ENCODE results near the gene PRDM16. TPM values are rescaled to one million over a fixed set of nuclear protein-coding genes. Genes with fewer than 3 reads are reported as not detected.

Gene PRDM16
- total and polyA plus RNA-seq, 2 experiments from 2014 or later, result 0.14 to 0.16 TPM

- TF ChIP-seq, protein P1, sequence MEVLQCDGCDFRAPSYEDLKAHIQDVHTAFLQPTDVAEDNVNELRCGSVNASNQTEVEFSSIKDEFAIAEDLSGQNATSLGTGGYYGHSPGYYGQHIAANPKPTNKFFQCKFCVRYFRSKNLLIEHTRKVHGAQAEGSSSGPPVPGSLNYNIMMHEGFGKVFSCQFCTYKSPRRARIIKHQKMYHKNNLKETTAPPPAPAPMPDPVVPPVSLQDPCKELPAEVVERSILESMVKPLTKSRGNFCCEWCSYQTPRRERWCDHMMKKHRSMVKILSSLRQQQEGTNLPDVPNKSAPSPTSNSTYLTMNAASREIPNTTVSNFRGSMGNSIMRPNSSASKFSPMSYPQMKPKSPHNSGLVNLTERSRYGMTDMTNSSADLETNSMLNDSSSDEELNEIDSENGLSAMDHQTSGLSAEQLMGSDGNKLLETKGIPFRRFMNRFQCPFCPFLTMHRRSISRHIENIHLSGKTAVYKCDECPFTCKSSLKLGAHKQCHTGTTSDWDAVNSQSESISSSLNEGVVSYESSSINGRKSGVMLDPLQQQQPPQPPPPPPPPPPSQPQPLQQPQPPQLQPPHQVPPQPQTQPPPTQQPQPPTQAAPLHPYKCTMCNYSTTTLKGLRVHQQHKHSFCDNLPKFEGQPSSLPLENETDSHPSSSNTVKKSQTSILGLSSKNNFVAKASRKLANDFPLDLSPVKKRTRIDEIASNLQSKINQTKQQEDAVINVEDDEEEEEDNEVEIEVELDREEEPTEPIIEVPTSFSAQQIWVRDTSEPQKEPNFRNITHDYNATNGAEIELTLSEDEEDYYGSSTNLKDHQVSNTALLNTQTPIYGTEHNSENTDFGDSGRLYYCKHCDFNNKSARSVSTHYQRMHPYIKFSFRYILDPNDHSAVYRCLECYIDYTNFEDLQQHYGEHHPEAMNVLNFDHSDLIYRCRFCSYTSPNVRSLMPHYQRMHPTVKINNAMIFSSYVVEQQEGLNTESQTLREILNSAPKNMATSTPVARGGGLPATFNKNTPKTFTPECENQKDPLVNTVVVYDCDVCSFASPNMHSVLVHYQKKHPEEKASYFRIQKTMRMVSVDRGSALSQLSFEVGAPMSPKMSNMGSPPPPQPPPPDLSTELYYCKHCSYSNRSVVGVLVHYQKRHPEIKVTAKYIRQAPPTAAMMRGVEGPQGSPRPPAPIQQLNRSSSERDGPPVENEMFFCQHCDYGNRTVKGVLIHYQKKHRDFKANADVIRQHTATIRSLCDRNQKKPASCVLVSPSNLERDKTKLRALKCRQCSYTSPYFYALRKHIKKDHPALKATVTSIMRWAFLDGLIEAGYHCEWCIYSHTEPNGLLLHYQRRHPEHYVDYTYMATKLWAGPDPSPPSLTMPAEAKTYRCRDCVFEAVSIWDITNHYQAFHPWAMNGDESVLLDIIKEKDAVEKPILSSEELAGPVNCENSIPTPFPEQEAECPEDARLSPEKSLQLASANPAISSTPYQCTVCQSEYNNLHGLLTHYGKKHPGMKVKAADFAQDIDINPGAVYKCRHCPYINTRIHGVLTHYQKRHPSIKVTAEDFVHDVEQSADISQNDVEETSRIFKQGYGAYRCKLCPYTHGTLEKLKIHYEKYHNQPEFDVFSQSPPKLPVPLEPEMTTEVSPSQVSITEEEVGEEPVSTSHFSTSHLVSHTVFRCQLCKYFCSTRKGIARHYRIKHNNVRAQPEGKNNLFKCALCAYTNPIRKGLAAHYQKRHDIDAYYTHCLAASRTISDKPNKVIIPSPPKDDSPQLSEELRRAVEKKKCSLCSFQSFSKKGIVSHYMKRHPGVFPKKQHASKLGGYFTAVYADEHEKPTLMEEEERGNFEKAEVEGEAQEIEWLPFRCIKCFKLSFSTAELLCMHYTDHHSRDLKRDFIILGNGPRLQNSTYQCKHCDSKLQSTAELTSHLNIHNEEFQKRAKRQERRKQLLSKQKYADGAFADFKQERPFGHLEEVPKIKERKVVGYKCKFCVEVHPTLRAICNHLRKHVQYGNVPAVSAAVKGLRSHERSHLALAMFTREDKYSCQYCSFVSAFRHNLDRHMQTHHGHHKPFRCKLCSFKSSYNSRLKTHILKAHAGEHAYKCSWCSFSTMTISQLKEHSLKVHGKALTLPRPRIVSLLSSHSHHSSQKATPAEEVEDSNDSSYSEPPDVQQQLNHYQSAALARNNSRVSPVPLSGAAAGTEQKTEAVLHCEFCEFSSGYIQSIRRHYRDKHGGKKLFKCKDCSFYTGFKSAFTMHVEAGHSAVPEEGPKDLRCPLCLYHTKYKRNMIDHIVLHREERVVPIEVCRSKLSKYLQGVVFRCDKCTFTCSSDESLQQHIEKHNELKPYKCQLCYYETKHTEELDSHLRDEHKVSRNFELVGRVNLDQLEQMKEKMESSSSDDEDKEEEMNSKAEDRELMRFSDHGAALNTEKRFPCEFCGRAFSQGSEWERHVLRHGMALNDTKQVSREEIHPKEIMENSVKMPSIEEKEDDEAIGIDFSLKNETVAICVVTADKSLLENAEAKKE (CRISPR knock-in tag; IDR thresholded peaks at IDR 0.05), result no peak
- no peak for TF ChIP-seq POLR2AphosphoS5 (IDR thresholded peaks at IDR 0.05; ENCODE audit: low read depth)
- TF ChIP-seq STAT1 (IDR thresholded peaks at IDR 0.05; ENCODE audit: unreplicated experiment), result no peak
- no peak for TF ChIP-seq ZNF114 (CRISPR knock-in tag; IDR thresholded peaks at IDR 0.05)
- no peak for TF ChIP-seq EZH2phosphoT487 (IDR thresholded peaks at IDR 0.05; ENCODE audit: unreplicated experiment)
Measured at GRCh38 chr1:3219791-3220467, 150.9 kb downstream of the PRDM16 start (continued).

DNA sequence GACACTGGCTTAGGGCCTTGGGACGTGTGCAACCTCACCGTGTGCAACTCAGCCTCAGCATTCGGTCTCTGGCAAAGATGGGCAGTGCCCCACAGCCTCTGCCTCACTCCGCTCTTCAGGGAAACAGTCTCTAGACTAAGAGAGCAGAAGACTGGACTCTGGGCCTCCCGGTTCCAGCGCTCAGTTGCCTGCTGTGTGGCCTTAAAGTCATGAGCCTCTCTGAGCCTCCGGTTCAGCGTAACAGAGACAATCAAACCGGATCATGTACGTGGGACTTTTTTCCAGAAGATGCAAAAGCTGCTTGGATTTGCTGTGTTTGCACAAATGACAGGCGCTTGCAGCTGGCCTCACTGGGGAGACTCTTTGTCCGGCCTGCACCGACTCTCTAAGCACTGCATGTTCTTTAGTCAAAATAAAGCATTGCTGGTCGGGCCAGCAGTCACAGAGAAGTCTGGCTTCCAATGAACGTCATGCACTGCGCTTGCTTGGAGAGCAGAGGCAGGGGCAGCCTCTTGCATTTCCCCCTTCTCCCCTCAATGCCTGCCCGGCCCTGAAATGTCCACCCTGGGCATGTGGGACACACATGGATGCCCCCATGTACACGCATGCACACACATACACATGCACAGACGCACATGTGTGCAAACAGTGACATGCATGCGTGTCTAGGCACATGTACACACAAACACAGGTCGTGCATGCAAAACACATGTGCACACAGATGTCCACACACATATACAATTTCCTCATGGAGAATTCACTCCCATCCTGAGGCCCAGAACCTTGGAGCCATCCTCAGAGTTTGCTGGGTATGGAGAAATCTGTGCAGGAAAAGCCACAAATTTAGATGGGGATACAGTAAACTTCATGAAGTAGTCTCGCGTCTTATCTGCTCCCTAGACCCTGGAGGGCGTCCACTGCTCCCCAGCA lies 152.4 kb downstream of the PRDM16 start:
- no peaks in the 10 kb centered on the region for H3K36me3 Mint-ChIP-seq (ENCODE audit: low read depth)
- Histone ChIP-seq H2AFZ (no peak overlapping the region), H3K4me3 (no peak overlapping the region), H3K9me2 (ENCODE audit: insufficient read depth) (no peaks in the 10 kb centered on the region), H3F3A (replicated peaks; ENCODE audit: low read depth) (no peaks in the 10 kb centered on the region), H3K27ac (ENCODE audit: low read depth) (no peak overlapping the region), H3K4me2 (no peak overlapping the region), H3K27me3 (ENCODE audit: insufficient read depth) (no peaks in the 10 kb centered on the region), H4K20me1 (replicated peaks; ENCODE audit: insufficient read depth) (no peaks in the 10 kb centered on the region), H3K36me3 (ENCODE audit: insufficient read depth) (no peaks in the 10 kb centered on the region), H3K79me2 (replicated peaks; ENCODE audit: insufficient read depth) (no peaks in the 10 kb centered on the region), H3K4me1 (ENCODE audit: insufficient read depth) (no peaks in the 10 kb centered on the region)
- peak overlapping the region; percentile 44; the same call in 1 of the 2 replicates for H3K27ac Mint-ChIP-seq
- peaks cover 16% of the 10 kb centered on the region for H3K4me1 Mint-ChIP-seq
- H3K9me3 Mint-ChIP-seq, result no peaks in the 10 kb centered on the region; the same call in 2 of the 3 replicates
- no peak overlapping the region for H3K4me3 Mint-ChIP-seq
- peaks cover 18% of the 10 kb centered on the region for H3K27me3 Mint-ChIP-seq (ENCODE audit: insufficient read depth, low read depth, poor library complexity)
- ATAC-seq (no peak), DNase-seq (ENCODE audit: low spot score) (no peak)
- TF ChIP-seq CREB1 (CRISPR knock-in tag; IDR thresholded peaks at IDR 0.05; ENCODE audit: low read depth) (no peak), CTCF (conservative IDR thresholded peaks at IDR 0.05; ENCODE audit: low read depth in 2 of 2) (no peak), ZNF114 (CRISPR knock-in tag; IDR thresholded peaks at IDR 0.05) (no peak), ETS1 (IDR thresholded peaks at IDR 0.05) (no peak), EZH2phosphoT487 (IDR thresholded peaks at IDR 0.05; ENCODE audit: unreplicated experiment) (no peak), JUNB (IDR thresholded peaks at IDR 0.05; ENCODE audit: unreplicated experiment) (no peak), EZH2 (IDR thresholded peaks at IDR 0.05; ENCODE audit: low read depth, unreplicated experiment) (no peak), STAT1 (IDR thresholded peaks at IDR 0.05; ENCODE audit: unreplicated experiment) (no peak), POLR2AphosphoS5 (IDR thresholded peaks at IDR 0.05; ENCODE audit: low read depth) (no peak)

Data from GM23338 (cell line).